HL-60 (cell line): Measurements from ENCODE around the gene MTMR12.

Experiments
- DNase-seq, 2 experiments: peaks; one replicate each; pipeline ENCODE4 v3.0.0-alpha.2; 2010 to 2020; ENCODE audit warnings: low read depth in 1 of 2, low spot score in 1 of 2
- H3K27ac ChIP-seq: fragments of 250-450 bp; sonication (Bioruptor Pico); replicated peaks from 2 replicates; pipeline ENCODE4 v1.5.1; 2020; ENCODE audit warnings: mild to moderate bottlenecking, moderate library complexity
- H3K27me3 ChIP-seq: fragments of 250-450 bp; sonication (Bioruptor Pico); 2 replicates; pipeline ENCODE4 v1.5.1; 2021; ENCODE audit warnings: mild to moderate bottlenecking, moderate library complexity; ENCODE audit not compliant: insufficient read depth, poor library complexity, severe bottlenecking
- H3K4me3 ChIP-seq: replicated peaks from 2 replicates; pipeline ENCODE4 v1.5.1; 2011; ENCODE audit warnings: mild to moderate bottlenecking, control low read depth, low read length; ENCODE audit not compliant: insufficient read depth
- GABPA ChIP-seq: IDR thresholded peaks from 2 replicates; pipeline ENCODE4 v1.6.1; 2012; ENCODE audit warnings: low read depth
- POLR2AphosphoS5 ChIP-seq: IDR thresholded peaks from 2 replicates; pipeline ENCODE4 v1.6.1; 2012; ENCODE audit warnings: low read depth
- SPI1 ChIP-seq: IDR thresholded peaks from 2 replicates; pipeline ENCODE4 v1.6.1; 2012; ENCODE audit warnings: low read depth, mild to moderate bottlenecking, borderline replicate concordance
- TF ChIP-seq, protein P1 (sequence below): IDR thresholded peaks from 2 replicates; pipeline ENCODE4 v1.6.1; 2012; ENCODE audit warnings: low read depth; ENCODE audit not compliant: insufficient replicate concordance
- TF ChIP-seq, protein P2 (sequence below): IDR thresholded peaks from one replicate; pipeline ENCODE4 v1.5.1; 2011; ENCODE audit warnings: low read length, control low read depth, inconsistent platforms; ENCODE audit not compliant: insufficient read depth

Gene MTMR12

DNA sequence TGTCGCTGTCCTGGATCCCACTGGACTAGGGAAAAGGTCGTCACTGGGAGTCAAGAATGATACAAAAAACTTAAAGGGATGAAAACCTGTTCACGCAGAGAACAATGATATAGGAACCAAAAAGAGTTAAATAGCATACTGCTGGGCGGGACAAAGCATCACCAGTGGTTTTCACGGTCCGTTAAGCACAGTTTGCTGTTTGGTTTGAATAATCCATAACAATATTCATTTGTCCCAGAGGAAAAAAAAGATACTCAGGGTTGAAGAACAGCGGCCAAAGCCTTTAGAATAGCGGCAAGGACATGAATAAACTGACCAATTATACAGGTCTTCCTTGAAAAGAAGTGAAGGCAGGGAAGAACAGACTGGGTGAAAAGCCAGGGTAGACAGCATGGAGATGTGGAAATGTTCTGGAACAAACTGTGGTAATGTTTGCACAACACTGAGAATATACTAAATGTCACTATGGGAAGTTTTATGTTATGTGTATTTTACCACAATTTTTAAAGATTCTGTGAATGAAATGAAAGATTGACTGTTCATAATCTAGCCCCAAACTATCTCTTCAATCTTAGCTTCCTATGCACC lies 60.8 kb downstream of the MTMR12 start:
- no peaks in the 10 kb centered on the region for H3K27me3 ChIP-seq
- no peak for DNase-seq
- no peak overlapping the region for H3K27ac ChIP-seq
- TF ChIP-seq GABPA (no peak), POLR2AphosphoS5 (no peak), SPI1 (no peak)
- TF ChIP-seq, protein P1, sequence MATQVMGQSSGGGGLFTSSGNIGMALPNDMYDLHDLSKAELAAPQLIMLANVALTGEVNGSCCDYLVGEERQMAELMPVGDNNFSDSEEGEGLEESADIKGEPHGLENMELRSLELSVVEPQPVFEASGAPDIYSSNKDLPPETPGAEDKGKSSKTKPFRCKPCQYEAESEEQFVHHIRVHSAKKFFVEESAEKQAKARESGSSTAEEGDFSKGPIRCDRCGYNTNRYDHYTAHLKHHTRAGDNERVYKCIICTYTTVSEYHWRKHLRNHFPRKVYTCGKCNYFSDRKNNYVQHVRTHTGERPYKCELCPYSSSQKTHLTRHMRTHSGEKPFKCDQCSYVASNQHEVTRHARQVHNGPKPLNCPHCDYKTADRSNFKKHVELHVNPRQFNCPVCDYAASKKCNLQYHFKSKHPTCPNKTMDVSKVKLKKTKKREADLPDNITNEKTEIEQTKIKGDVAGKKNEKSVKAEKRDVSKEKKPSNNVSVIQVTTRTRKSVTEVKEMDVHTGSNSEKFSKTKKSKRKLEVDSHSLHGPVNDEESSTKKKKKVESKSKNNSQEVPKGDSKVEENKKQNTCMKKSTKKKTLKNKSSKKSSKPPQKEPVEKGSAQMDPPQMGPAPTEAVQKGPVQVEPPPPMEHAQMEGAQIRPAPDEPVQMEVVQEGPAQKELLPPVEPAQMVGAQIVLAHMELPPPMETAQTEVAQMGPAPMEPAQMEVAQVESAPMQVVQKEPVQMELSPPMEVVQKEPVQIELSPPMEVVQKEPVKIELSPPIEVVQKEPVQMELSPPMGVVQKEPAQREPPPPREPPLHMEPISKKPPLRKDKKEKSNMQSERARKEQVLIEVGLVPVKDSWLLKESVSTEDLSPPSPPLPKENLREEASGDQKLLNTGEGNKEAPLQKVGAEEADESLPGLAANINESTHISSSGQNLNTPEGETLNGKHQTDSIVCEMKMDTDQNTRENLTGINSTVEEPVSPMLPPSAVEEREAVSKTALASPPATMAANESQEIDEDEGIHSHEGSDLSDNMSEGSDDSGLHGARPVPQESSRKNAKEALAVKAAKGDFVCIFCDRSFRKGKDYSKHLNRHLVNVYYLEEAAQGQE, result no peak
- TF ChIP-seq, protein P2, sequence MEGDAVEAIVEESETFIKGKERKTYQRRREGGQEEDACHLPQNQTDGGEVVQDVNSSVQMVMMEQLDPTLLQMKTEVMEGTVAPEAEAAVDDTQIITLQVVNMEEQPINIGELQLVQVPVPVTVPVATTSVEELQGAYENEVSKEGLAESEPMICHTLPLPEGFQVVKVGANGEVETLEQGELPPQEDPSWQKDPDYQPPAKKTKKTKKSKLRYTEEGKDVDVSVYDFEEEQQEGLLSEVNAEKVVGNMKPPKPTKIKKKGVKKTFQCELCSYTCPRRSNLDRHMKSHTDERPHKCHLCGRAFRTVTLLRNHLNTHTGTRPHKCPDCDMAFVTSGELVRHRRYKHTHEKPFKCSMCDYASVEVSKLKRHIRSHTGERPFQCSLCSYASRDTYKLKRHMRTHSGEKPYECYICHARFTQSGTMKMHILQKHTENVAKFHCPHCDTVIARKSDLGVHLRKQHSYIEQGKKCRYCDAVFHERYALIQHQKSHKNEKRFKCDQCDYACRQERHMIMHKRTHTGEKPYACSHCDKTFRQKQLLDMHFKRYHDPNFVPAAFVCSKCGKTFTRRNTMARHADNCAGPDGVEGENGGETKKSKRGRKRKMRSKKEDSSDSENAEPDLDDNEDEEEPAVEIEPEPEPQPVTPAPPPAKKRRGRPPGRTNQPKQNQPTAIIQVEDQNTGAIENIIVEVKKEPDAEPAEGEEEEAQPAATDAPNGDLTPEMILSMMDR, result no peak
- H3K4me3 ChIP-seq, result no peak overlapping the region

GRCh38 chr5:32249668-32250067 lies 63.1 kb downstream of the MTMR12 start:
- no peak for DNase-seq
- Histone ChIP-seq H3K27me3 (no peaks in the 10 kb centered on the region), H3K4me3 (no peak overlapping the region), H3K27ac (no peak overlapping the region)
- TF ChIP-seq, protein P2, result no peak
- TF ChIP-seq POLR2AphosphoS5 (no peak), GABPA (no peak), SPI1 (no peak)
- TF ChIP-seq, protein P1, result no peak

- DNase-seq, result no peak
- H3K27me3 ChIP-seq, result no peaks in the 10 kb centered on the region
- no peak overlapping the region for H3K4me3 ChIP-seq
- no peak for TF ChIP-seq POLR2AphosphoS5
- TF ChIP-seq, protein P2, result no peak
- TF ChIP-seq, protein P1, result no peak
- TF ChIP-seq GABPA, result no peak
- TF ChIP-seq SPI1, result no peak
- H3K27ac ChIP-seq, result no peak overlapping the region
Observed at GRCh38 chr5:32245742-32246141, 67.0 kb downstream of the MTMR12 start.
